ENCODE results near the gene SYT11. TPM values are rescaled to one million over a fixed set of nuclear protein-coding genes. Genes with fewer than 3 reads are reported as not detected.
"Not testable (repeated sequence)": the region's sequence is repeated elsewhere in the genome, so short reads cannot be mapped to it uniquely, and the experiment has no call there.

SYT11 gene
- polyA plus RNA-seq (ENCODE audit: insufficient read length in 3 of 3): 10 to 100 TPM; 18.5 to 20.9 (median 20.7) TPM

GRCh38 chr1:155859234-155859829 is at the start of gene SYT11:
TSS of gene SYT11 (plus strand) at chr1:155859567. CDS start at chr1:155859762, 195 bp downstream.
- peak; percentile 87 to 97 (median 94) for DNase-seq (ENCODE audit: low read depth in 3 of 3, low spot score in 2 of 3)

- DNase-seq (ENCODE audit: low read depth in 3 of 3, low spot score in 2 of 3): no peak
Observed at GRCh38 chr1:155812878-155813277, 46.5 kb upstream of the SYT11 start.

DNA sequence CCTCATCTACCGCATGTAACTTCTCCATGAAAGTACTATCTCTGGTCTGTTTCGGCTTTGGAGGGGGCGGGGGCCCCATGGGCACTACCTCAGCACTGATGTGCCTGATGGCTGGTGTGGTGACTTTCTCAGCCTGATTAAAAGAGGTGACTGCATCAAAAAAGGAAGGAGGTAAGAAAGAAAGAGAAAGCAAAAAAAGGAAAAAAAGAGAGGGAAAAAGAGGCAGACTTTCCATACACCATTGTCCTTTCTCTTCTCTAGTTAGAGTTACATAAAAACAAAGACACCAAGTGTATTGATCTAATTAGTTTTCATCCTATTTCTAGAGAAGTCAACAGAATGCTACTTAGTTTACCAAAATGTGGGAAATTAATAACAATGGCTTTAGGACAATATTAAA is 45.7 kb upstream of the SYT11 start:
- no peak for DNase-seq (ENCODE audit: low read depth in 3 of 3, low spot score in 2 of 3)

GRCh38 chr1:155816351-155816750 is 43.0 kb upstream of the SYT11 start:
- no peak for DNase-seq (ENCODE audit: low read depth in 3 of 3, low spot score in 2 of 3)

GRCh38 chr1:155827450-155827849 is 31.9 kb upstream of the SYT11 start:
- no peak for DNase-seq (ENCODE audit: low read depth in 3 of 3, low spot score in 2 of 3)

GRCh38 chr1:155831279-155831976 is 27.9 kb upstream of the SYT11 start:
- DNase-seq (ENCODE audit: low read depth in 3 of 3, low spot score in 2 of 3): no peak

DNA sequence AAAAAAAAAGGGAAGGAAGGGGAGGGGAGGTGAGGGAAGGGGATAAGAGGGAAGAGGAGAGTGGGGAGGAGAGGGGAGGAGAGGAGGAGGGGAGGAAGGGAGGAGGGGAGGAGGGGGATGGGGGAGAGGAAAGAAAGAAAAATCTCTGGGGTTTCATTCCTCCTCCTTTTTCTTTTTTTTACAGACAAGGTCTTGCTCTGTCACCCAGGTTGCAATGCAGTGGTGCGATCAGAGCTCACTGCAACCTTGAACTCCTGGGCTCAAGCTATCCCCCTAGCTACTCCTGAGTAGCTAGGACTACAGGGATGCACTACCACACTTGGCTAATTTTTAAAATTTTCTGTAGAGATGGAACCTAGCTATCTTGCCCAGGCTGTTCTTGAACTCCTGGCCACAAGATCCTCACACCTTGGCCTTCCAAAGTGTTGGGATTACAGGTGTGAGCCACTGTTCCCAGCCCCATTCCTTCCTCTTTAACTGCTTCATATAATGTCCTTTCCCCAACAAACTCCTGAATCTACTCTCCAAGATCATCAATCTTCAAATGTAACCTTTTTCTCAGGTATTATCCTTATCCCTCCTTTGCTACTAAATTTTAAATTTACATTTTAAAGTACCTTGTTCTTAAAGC is 25.6 kb upstream of the SYT11 start:
- DNase-seq (ENCODE audit: low read depth in 3 of 3, low spot score in 2 of 3): no peak

- no peak for DNase-seq (ENCODE audit: low read depth in 3 of 3, low spot score in 2 of 3)
Observed at GRCh38 chr1:155834296-155834926, 25.0 kb upstream of the SYT11 start.

- not testable (repeated sequence) for DNase-seq (ENCODE audit: low read depth in 3 of 3, low spot score in 2 of 3)
Observed at GRCh38 chr1:155834927-155835399, 24.4 kb upstream of the SYT11 start.

GRCh38 chr1:155835548-155835947 is 23.8 kb upstream of the SYT11 start:
- no peak for DNase-seq (ENCODE audit: low read depth in 3 of 3, low spot score in 2 of 3)

GRCh38 chr1:155840386-155840785 is 19.0 kb upstream of the SYT11 start:
- no peak for DNase-seq (ENCODE audit: low read depth in 3 of 3, low spot score in 2 of 3)

- no peak for DNase-seq (ENCODE audit: low read depth in 3 of 3, low spot score in 2 of 3)
Observed at GRCh38 chr1:155844860-155845421, 14.4 kb upstream of the SYT11 start.

- no peak for DNase-seq (ENCODE audit: low read depth in 3 of 3, low spot score in 2 of 3)
Observed at GRCh38 chr1:155847823-155848529, 11.4 kb upstream of the SYT11 start.

GRCh38 chr1:155850345-155850744 is 9.0 kb upstream of the SYT11 start:
- no peak for DNase-seq (ENCODE audit: low read depth in 3 of 3, low spot score in 2 of 3)

DNA sequence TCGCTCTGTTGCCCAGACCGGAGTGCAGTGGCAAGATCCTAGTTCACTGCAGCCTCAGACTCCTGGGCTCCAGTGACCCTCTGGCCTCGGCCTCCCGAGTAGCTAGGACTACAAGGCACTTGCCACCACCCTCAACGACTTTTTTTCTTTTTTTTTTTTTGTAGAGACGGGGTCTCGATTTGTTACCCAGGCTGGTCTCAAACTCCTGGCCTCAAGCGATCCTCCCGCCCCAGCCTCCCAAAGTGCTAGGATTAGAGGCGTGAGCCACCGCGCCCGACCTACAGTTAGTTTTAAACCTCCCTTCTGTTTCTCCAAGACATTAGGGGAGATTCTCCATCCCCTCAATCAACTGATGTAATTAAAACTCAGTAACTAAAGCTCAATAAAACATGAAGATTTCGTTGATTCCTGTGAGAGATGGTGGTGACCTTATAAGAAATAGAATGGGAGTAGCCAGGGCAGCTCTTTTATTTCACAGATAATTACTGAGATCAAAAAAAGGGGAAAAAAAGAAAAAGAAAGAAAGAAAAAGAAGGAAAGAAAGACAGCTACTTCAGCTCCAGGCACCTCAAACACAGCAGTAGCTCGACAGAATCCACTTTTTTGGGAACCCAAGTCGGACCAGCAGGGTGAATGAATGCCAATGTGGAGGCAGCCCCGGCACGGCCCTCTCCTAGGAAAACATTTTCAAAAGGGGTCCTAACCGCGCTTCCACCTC is 3.0 kb upstream of the SYT11 start:
- DNase-seq (ENCODE audit: low read depth in 3 of 3, low spot score in 2 of 3): no peak

DNA sequence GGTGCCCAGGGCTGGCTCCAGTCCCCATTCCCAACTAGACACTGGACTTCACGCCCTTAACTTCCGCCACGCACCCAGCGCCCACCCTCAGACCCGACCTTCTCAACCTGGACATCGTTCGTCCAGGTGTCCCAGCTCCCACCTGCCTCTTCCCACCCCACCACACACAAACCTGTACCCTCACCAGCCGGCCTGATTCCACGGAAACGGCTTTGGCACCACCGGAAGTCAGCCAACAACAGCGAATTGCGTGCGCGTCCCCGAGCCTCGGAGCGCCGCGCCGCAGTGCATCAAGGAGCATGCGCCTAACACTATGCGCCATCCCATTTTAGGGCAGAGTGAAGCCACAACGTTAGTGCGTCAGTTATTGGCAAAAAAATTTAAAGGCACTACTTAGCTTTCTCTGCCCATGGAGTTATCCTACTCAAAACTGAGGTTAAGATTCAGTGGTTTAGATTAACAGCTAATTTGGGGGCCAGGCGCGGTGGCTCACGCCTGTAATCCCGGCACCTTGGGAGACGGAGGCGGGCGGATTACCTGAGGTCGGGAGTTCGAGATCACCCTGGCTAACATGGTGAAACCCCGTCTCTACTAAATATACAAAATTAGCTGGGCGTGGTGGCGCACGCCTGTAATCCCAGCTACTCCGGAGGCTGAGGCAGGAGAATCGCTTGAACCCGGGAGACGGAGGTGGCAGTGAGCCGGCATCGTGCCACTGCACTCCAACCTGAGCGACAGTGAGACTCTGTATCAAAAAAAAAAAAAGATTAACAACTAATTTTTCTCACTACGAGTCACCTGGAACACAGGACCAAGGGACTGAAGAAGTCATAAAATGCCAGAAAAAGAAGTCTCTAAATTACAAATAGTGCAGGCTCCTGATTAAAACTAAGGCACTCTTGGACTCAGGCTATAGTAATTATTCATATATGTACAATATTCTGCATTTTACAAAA is 2.1 kb upstream of the SYT11 start, which contains the start of gene GON4L:
Gene GON4L, minus strand, starts transcription at position 240 of the 956 bp plus-strand sequence. CDS start 3,434 bp downstream, outside the sequence.
- DNase-seq (ENCODE audit: low read depth in 3 of 3, low spot score in 2 of 3): peak; percentile 70 to 85 (median 83)

DNA sequence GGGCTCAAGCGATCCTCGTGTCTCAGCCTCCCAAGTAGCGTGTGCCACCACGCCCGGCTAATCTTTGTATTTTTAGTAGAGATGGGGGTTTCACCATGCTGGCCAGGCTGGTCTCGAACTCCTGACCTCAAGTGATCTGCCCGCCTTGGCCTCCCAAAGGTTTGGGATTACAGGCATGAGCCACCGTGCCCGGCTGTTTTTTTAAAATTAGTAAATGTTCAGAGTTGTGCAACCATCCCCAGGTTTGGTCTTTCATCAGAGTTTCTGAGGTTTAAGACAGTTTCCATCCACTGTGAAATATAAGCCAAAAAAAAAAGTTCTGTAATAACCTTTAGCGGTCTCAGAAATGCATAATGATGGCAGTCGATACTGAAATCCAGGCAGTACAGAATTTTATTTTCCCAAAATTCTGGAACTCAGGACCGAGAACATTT is 550 bp upstream of the SYT11 start:
- DNase-seq (ENCODE audit: low read depth in 3 of 3, low spot score in 2 of 3): no peak

Measured in right renal cortex interstitium (tissue), 3 donors.